Gastrocnemius medialis (tissue), 4 donors: Measurements from ENCODE around the gene MOV10. TPM values are rescaled to one million over a fixed set of nuclear protein-coding genes. Genes with fewer than 3 reads are reported as not detected.

Experiments
- ATAC-seq, 2 donors: fragments of 150-250 bp; one replicate each; pipeline ENCODE4 v1.9.1; 2016
- DNase-seq, 2 donors: peaks; one replicate each; pipeline ENCODE4 v3.0.0-alpha.2; 2019
- H3K27ac ChIP-seq, 4 donors: fragments of 200-600 bp; sonication (generic); 1 replicate in 1 of 4; 2 replicates in 3 of 4; pipeline ENCODE4 v1.5.1; 2016 to 2018; ENCODE audit warnings: mild to moderate bottlenecking in 2 of 4, moderate library complexity in 1 of 4
- H3K27me3 ChIP-seq, 3 donors: fragments of 200-600 bp; sonication (generic) in 2 of 3; 1 replicate in 1 of 3; 2 replicates in 2 of 3; pipeline versions ENCODE4 v1.5.1 to v1.6.0; 2016 to 2019; ENCODE audit warnings: mild to moderate bottlenecking in 1 of 3, moderate library complexity in 1 of 3
- H3K36me3 ChIP-seq, 2 donors: fragments of 200-600 bp; sonication (generic) in 1 of 2; one replicate each; pipeline ENCODE4 v1.5.1; 2017 to 2018
- H3K4me1 ChIP-seq, 2 donors: fragments of 200-600 bp; sonication (generic) in 1 of 2; one replicate each; pipeline ENCODE4 v1.5.1; 2016 to 2017; ENCODE audit warnings: mild to moderate bottlenecking in 2 of 2
- H3K4me3 ChIP-seq, 4 donors: fragments of 200-600 bp; sonication (generic) in 3 of 4; 1 replicate in 1 of 4; 2 replicates in 3 of 4; pipeline ENCODE4 v1.5.1; 2016 to 2019; ENCODE audit warnings: mild to moderate bottlenecking in 2 of 4
- H3K9me3 ChIP-seq, 3 donors: fragments of 200-600 bp; sonication (generic) in 2 of 3; 1 replicate in 1 of 3; 2 replicates in 2 of 3; pipeline ENCODE4 v1.5.1; 2016 to 2019
- CTCF ChIP-seq, 5 experiments: fragments of 450-650 bp in 3 of 5; fragments of 200-600 bp in 2 of 5; sonication (generic) in 2 of 5; IDR thresholded peaks in 4 of 5; conservative IDR thresholded peaks in 1 of 5; 1 replicate in 4 of 5; 2 replicates in 1 of 5; pipeline ENCODE4 v1.5.1; 2016 to 2019; ENCODE audit warnings: antibody characterized with exemption in 5 of 5, mild to moderate bottlenecking in 3 of 5, moderate library complexity in 3 of 5
- POLR2A ChIP-seq, 2 donors: fragments of 450-650 bp; IDR thresholded peaks; one replicate each; pipeline ENCODE4 v1.6.1; 2017; ENCODE audit warnings: antibody characterized with exemption in 2 of 2, mild to moderate bottlenecking in 2 of 2, moderate library complexity in 2 of 2
- in situ Hi-C, 4 donors: fragments of 200-750 bp; cut with MboI; loops; one replicate each; pipeline versions ENCODE4 v1.15.0 to v1.8.0; 2017; ENCODE audit warnings: low sequenced_read_pairs in 4 of 4
- intact Hi-C: fragments of 100-400 bp; cut with DNase I; formaldehyde crosslinking; loops from one replicate; pipeline ENCODE4 v1.15.1; 2023; ENCODE audit warnings: low total_unique reads
- total RNA-seq, 4 donors: library from RNA; depleted of rRNA; stranded (reverse); fragments of >200 nt; gene quantifications; one replicate each; pipeline versions ENCODE4 v1.1.0 to v1.2.3, GENCODE V29; 2016

Gene MOV10
- total RNA-seq, 4 donors from 2014 or later, result 2.8 to 7.2 (median 4.8) TPM

GRCh38 chr1:112714313-112715263 is 40.1 kb downstream of the MOV10 start:
- peak; percentile 28 to 35 for ATAC-seq
- DNase-seq, result peak in 1 of 2 donors; percentile 71
- H3K27me3 ChIP-seq, result peaks cover 0 to 6% (median 0%) of the 10 kb centered on the region in 3 donors
- peaks cover 20 to 22% of the 10 kb centered on the region in 2 donors for H3K4me1 ChIP-seq
- peak overlapping the region; percentile 84 to 93 (median 92) for H3K27ac ChIP-seq
- no peaks in the 10 kb centered on the region for H3K9me3 ChIP-seq
- peak overlapping the region; percentile 75 to 96 (median 82) for H3K4me3 ChIP-seq
- intact Hi-C loops, result loop anchor here (1.0 to 5.0 kb wide), 4 partner anchors 96 to 358 kb away; partner anchors contain the start of genes CAPZA1, LRIG2 and ST7L
- TF ChIP-seq POLR2A (IDR thresholded peaks at IDR 0.05) (peak; percentile 58 to 83), CTCF (IDR thresholded peaks at IDR 0.05 in 4 of 5, conservative IDR thresholded peaks at IDR 0.05 in 1 of 5) (peak in 1 of 5 experiments; percentile 10)
- in situ Hi-C loops, result loop anchor here (5.0 to 25.0 kb wide), 7 partner anchors 88 to 673 kb away; partner anchors contain the start of genes CTTNBP2NL (in 2 of the 4), LRIG2 (in 1 of the 4) and MAGI3 (in 1 of the 4)
- H3K36me3 ChIP-seq, result no peaks in the 10 kb centered on the region

- TF ChIP-seq CTCF (IDR thresholded peaks at IDR 0.05 in 4 of 5, conservative IDR thresholded peaks at IDR 0.05 in 1 of 5) (no peak), POLR2A (IDR thresholded peaks at IDR 0.05) (peak in 1 of 2 donors; percentile 69)
- in situ Hi-C loops (loop anchor here (5.0 to 25.0 kb wide), 7 partner anchors 87 to 672 kb away; partner anchors contain the start of genes CTTNBP2NL (in 2 of the 4), LRIG2 (in 1 of the 4) and MAGI3 (in 1 of the 4)), intact Hi-C loops (loop anchor here (1.0 to 5.0 kb wide), 8 partner anchors 89 to 963 kb away; partner anchors contain the start of genes CAPZA1, LRIG2 and ST7L)
- DNase-seq (peak; percentile 93 to 96), ATAC-seq (peak; percentile 59 to 78)
- Histone ChIP-seq H3K27me3 (peaks cover 0 to 6% (median 0%) of the 10 kb centered on the region in 3 donors), H3K9me3 (no peaks in the 10 kb centered on the region), H3K27ac (peak within 1 kb of the TSS; percentile 84 to 93 (median 92)), H3K4me3 (peak within 1 kb of the TSS; percentile 75 to 96 (median 82)), H3K4me1 (peaks cover 20 to 22% of the 10 kb centered on the region in 2 donors), H3K36me3 (no peaks in the 10 kb centered on the region)
Observed at GRCh38 chr1:112715264-112716053, 41.0 kb downstream of the MOV10 start, which contains the start of gene PPM1J. PPM1J (minus strand) TSS chr1:112715332; CDS start chr1:112715301, 31 bp downstream.

- in situ Hi-C loops (loop anchor here (5.0 to 25.0 kb wide), 7 partner anchors 86 to 671 kb away; partner anchors contain the start of genes CTTNBP2NL (in 2 of the 4), LRIG2 (in 1 of the 4) and MAGI3 (in 1 of the 4)), intact Hi-C loops (loop anchor here (1.0 to 5.0 kb wide), 5 partner anchors 88 to 962 kb away; no protein-coding TSS in a partner anchor)
- Histone ChIP-seq H3K36me3 (no peaks in the 10 kb centered on the region), H3K9me3 (no peaks in the 10 kb centered on the region), H3K27me3 (peaks cover 0 to 6% (median 0%) of the 10 kb centered on the region in 3 donors), H3K4me3 (peak overlapping the region; percentile 75 to 96 (median 82)), H3K27ac (peak overlapping the region; percentile 84 to 93 (median 92)), H3K4me1 (peaks cover 20 to 22% of the 10 kb centered on the region in 2 donors)
- TF ChIP-seq CTCF (IDR thresholded peaks at IDR 0.05 in 4 of 5, conservative IDR thresholded peaks at IDR 0.05 in 1 of 5) (peak; percentile 89 to 97 (median 95)), POLR2A (IDR thresholded peaks at IDR 0.05) (no peak)
- ATAC-seq (peak; percentile 68 to 70), DNase-seq (peak; percentile 75 to 82)
Observed at GRCh38 chr1:112716133-112716720, 41.8 kb downstream of the MOV10 start.
